ENCODE results near the gene PRKCH.
A peak's percentile ranks its signal among the peaks of the same experiment; 100 is the strongest.

Gene PRKCH

DNA sequence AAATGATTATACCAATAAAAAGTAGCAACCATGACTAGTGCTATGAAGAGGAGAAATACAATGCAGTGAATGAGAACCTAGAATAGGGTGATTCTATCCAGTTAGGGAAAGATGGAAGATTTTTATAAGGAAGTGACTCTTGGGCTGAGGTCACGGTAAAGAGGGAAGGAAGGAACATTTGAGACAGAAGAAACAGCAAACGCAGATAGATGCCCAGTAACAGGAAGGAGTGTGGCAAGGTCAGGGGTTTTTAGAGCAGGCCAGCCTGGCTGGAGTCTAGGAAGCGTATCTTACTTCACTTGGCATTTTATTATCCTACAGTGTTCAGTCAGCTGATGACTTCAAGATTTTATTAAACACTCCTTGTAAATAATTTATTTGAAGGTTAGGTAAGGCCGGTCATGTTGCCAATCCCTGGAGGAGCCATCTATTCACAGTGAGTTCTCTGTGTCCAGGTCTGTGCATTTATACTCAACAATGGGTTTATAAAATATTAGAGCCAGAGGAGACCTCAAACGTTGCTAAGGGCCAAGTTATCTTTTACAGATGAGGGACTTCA, 170.6 kb downstream of the PRKCH start:
- Histone ChIP-seq H3K27me3 (no peaks in the 10 kb centered on the region), H3K9me3 (no peaks in the 10 kb centered on the region), H3K27ac (no peak overlapping the region), H3K36me3 (no peaks in the 10 kb centered on the region), H3K4me3 (no peak overlapping the region), H3K4me1 (peaks cover 0 to 20% (median 7%) of the 10 kb centered on the region in 4 donors)
- DNase-seq, result peak in 1 of 2 donors; percentile 51
- intact Hi-C loops (cut with DNase I; ENCODE audit: low total_unique reads), result no loop called here
- TF ChIP-seq, protein P1, sequence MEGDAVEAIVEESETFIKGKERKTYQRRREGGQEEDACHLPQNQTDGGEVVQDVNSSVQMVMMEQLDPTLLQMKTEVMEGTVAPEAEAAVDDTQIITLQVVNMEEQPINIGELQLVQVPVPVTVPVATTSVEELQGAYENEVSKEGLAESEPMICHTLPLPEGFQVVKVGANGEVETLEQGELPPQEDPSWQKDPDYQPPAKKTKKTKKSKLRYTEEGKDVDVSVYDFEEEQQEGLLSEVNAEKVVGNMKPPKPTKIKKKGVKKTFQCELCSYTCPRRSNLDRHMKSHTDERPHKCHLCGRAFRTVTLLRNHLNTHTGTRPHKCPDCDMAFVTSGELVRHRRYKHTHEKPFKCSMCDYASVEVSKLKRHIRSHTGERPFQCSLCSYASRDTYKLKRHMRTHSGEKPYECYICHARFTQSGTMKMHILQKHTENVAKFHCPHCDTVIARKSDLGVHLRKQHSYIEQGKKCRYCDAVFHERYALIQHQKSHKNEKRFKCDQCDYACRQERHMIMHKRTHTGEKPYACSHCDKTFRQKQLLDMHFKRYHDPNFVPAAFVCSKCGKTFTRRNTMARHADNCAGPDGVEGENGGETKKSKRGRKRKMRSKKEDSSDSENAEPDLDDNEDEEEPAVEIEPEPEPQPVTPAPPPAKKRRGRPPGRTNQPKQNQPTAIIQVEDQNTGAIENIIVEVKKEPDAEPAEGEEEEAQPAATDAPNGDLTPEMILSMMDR (IDR thresholded peaks at IDR 0.05), result no peak

DNA sequence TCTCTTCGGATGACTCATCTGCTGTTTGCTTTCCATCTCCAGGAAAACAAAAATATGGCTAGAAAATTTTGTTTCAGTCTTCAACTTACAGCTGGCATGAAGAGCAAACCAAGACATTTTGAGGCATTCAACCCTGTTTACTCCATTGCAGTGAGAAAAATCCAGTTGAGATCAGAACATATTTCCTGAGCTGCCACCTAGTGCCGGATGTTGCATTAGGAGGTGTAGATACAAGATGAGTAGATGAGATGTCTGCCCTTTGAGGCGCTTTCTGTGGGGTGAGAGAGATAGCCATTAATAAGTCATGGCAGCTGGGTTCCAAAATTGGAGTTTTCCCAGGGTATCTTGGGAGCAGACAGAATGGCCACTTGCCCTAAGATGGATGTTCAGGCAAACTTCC, 171.1 kb downstream of the PRKCH start:
- Histone ChIP-seq H3K36me3 (no peaks in the 10 kb centered on the region), H3K27ac (no peak overlapping the region), H3K27me3 (no peaks in the 10 kb centered on the region), H3K4me1 (peaks cover 0 to 20% (median 7%) of the 10 kb centered on the region in 4 donors), H3K9me3 (no peaks in the 10 kb centered on the region), H3K4me3 (no peak overlapping the region)
- intact Hi-C loops (cut with DNase I; ENCODE audit: low total_unique reads), result no loop called here
- TF ChIP-seq, protein P1 (IDR thresholded peaks at IDR 0.05), result no peak
- DNase-seq, result no peak

DNA sequence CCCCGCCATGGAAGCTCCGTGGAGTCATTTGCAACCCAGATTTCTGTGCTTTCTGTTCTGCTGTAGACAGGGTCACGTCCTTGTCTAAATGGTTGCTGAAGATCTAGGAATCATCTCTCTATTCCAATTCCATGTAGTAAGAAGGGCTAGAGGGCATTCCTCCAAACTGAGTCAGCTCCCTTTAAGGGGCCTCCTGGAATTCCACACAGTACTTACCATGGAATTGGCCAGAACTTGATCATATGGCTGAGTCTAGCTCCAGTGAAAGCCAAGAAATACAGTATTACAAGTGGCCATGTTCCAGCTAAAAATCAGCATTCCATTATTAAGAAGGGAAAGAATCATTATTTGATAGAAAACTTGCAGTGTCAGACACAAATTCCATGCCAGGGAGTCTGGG, 171.9 kb downstream of the PRKCH start:
- Histone ChIP-seq H3K4me3 (no peak overlapping the region), H3K36me3 (no peaks in the 10 kb centered on the region), H3K27ac (no peak overlapping the region), H3K4me1 (peaks cover 0 to 24% (median 8%) of the 10 kb centered on the region in 4 donors), H3K9me3 (no peaks in the 10 kb centered on the region), H3K27me3 (no peaks in the 10 kb centered on the region)
- TF ChIP-seq, protein P1 (IDR thresholded peaks at IDR 0.05), result no peak
- no peak for DNase-seq
- intact Hi-C loops (cut with DNase I; ENCODE audit: low total_unique reads), result no loop called here

DNA sequence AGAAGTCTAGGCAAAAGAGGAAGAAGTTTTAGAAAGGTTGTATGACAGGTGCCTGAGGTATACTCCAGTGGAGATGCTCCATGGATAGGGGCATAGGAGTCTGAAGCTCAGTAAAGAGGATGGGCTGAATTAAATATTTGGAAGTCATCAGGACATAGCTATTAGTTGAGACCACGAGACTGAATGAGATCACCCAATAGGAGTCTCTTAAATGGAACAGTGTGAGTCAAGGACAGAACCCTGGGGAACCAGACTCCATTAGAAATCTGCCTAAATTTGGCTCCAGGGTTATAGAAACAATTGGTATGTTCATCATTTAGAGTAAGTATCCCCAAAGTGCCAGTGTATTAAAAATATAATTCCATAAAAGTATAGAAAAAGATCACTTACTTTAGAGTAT, 172.6 kb downstream of the PRKCH start:
- Histone ChIP-seq H3K27ac (no peak overlapping the region), H3K4me3 (no peak overlapping the region), H3K9me3 (no peaks in the 10 kb centered on the region), H3K4me1 (peaks cover 0 to 27% (median 15%) of the 10 kb centered on the region in 4 donors), H3K27me3 (no peaks in the 10 kb centered on the region), H3K36me3 (no peaks in the 10 kb centered on the region)
- TF ChIP-seq, protein P1 (IDR thresholded peaks at IDR 0.05), result no peak
- no peak for DNase-seq
- intact Hi-C loops (cut with DNase I; ENCODE audit: low total_unique reads), result no loop called here

DNA sequence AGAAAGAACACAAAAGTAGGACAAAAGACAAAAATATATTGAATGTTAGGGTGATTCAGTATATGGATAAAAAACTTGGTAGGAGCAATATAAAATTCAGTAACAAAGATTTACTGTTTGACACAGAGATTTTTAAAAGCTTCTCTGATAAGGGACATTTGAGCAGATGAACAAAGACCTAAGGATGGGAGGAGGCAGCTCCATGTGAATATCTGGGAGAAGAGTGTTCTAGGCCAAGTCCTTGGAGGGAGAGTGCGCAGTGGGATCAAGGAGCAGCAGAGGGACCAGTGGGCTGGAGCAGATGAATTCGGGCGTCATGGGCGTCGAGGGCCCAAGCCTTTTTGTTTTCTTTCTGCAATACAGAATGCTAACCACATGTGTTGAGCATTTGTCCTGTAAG, 174.4 kb downstream of the PRKCH start:
- Histone ChIP-seq H3K4me1 (peaks cover 0 to 33% (median 19%) of the 10 kb centered on the region in 4 donors), H3K36me3 (no peaks in the 10 kb centered on the region), H3K9me3 (no peaks in the 10 kb centered on the region), H3K4me3 (no peak overlapping the region), H3K27me3 (no peaks in the 10 kb centered on the region), H3K27ac (no peak overlapping the region)
- no peak for DNase-seq
- intact Hi-C loops (cut with DNase I; ENCODE audit: low total_unique reads), result no loop called here
- TF ChIP-seq, protein P1 (IDR thresholded peaks at IDR 0.05), result no peak

DNA sequence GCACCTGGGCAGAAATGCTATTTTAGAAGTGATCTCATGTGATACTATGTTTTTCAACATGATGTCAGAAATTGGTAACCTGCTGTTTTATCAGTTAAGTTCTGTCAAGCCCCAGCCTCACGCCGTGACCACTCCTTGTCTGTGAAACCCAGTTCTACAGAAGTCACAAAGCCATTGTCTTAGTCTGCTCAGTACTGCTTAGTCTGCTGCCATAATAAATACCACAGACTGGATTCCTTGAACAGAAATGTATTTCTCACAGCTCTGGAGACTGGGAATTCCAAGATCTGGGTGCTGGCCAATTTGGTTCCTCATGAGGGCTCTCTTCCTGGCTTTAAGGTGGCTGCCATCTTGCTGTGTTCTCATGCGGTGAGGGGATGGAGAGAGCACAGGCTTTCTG, 176.9 kb downstream of the PRKCH start:
- no peak for DNase-seq
- intact Hi-C loops (cut with DNase I; ENCODE audit: low total_unique reads), result no loop called here
- Histone ChIP-seq H3K27me3 (no peaks in the 10 kb centered on the region), H3K4me3 (no peak overlapping the region), H3K27ac (peak overlapping the region; percentile 47 to 63), H3K9me3 (no peaks in the 10 kb centered on the region), H3K4me1 (peaks cover 0 to 36% (median 15%) of the 10 kb centered on the region in 4 donors), H3K36me3 (no peaks in the 10 kb centered on the region)
- TF ChIP-seq, protein P1 (IDR thresholded peaks at IDR 0.05), result no peak

Measured in tibial artery (tissue), 4 donors.